ENCODE measurements around the gene CCDC33. TPM values are rescaled to one million over a fixed set of nuclear protein-coding genes. Genes with fewer than 3 reads are reported as not detected.
A peak's percentile ranks its signal among the peaks of the same experiment; 100 is the strongest.

Gene CCDC33
- total RNA-seq, 1 experiment from 2014 or later = 10.6 TPM

GRCh38 chr15:74369084-74369745, 133.1 kb downstream of the CCDC33 start:
- H3K36me3 Mint-ChIP-seq = no peaks in the 10 kb centered on the region
- DNase-seq (ENCODE audit: low spot score) (peak; percentile 5), ATAC-seq (no peak)
- TF ChIP-seq SMAD3 (CRISPR knock-in tag; IDR thresholded peaks at IDR 0.05; ENCODE audit: borderline replicate concordance) (no peak), TEAD1 (CRISPR knock-in tag; IDR thresholded peaks at IDR 0.05) (no peak), KAT7 (CRISPR knock-in tag; IDR thresholded peaks at IDR 0.05; ENCODE audit: borderline replicate concordance) (no peak), ZNF396 (CRISPR knock-in tag; IDR thresholded peaks at IDR 0.05; ENCODE audit: borderline replicate concordance) (no peak), NFE2L1 (CRISPR knock-in tag; IDR thresholded peaks at IDR 0.05) (no peak), SOX15 (CRISPR knock-in tag; IDR thresholded peaks at IDR 0.05) (no peak), ZBTB43 (CRISPR knock-in tag; IDR thresholded peaks at IDR 0.05) (no peak), MXD4 (CRISPR knock-in tag; IDR thresholded peaks at IDR 0.05; ENCODE audit: borderline replicate concordance) (no peak), ZNF317 (CRISPR knock-in tag; IDR thresholded peaks at IDR 0.05; ENCODE audit: borderline replicate concordance, low read depth) (no peak), GABPB1 (CRISPR knock-in tag; IDR thresholded peaks at IDR 0.05) (no peak), JUN (CRISPR knock-in tag; IDR thresholded peaks at IDR 0.05) (no peak), ETV6 (CRISPR knock-in tag; IDR thresholded peaks at IDR 0.05) (no peak), FOXK1 (CRISPR knock-in tag; IDR thresholded peaks at IDR 0.05) (no peak), E2F1 (CRISPR knock-in tag; IDR thresholded peaks at IDR 0.05) (no peak), AFF4 (CRISPR knock-in tag; IDR thresholded peaks at IDR 0.05; ENCODE audit: borderline replicate concordance) (no peak), CDX4 (CRISPR knock-in tag; IDR thresholded peaks at IDR 0.05; ENCODE audit: borderline replicate concordance) (no peak), FOXJ3 (CRISPR knock-in tag; IDR thresholded peaks at IDR 0.05; ENCODE audit: borderline replicate concordance) (no peak), ELF4 (CRISPR knock-in tag; IDR thresholded peaks at IDR 0.05; ENCODE audit: low read depth) (no peak), FOXP1 (CRISPR knock-in tag; IDR thresholded peaks at IDR 0.05; ENCODE audit: borderline replicate concordance) (no peak), ATF6 (CRISPR knock-in tag; IDR thresholded peaks at IDR 0.05) (no peak)
- H3K27ac Mint-ChIP-seq = 0 out of 2 replicates have a peak overlapping the region, but pooled peaks have one; percentile 15
- ChIA-PET CTCF (interaction anchor here (0.6 to 3.3 kb wide), 6 partner anchors 13 to 396 kb away, joined by 3 to 13 read pairs (median 4); no protein-coding TSS in a partner anchor), POLR2A (no interaction called here)
- peaks cover 21% of the 10 kb centered on the region for H3K4me1 Mint-ChIP-seq
- H3K9me3 Mint-ChIP-seq = no peaks in the 10 kb centered on the region
- H3K27me3 Mint-ChIP-seq (ENCODE audit: low read depth) = peaks cover 23% of the 10 kb centered on the region
- H3K4me3 Mint-ChIP-seq = no peak overlapping the region

All from WTC11 (cell line).